GM21786 (cell line): ENCODE measurements around the gene DRC7.

Experiments
- ATAC-seq: cut with Tn5 transposase; IDR thresholded peaks from one replicate; pipeline ENCODE4 v1.9.1; 2021; ENCODE audit not compliant: unreplicated experiment

DRC7 gene

DNA sequence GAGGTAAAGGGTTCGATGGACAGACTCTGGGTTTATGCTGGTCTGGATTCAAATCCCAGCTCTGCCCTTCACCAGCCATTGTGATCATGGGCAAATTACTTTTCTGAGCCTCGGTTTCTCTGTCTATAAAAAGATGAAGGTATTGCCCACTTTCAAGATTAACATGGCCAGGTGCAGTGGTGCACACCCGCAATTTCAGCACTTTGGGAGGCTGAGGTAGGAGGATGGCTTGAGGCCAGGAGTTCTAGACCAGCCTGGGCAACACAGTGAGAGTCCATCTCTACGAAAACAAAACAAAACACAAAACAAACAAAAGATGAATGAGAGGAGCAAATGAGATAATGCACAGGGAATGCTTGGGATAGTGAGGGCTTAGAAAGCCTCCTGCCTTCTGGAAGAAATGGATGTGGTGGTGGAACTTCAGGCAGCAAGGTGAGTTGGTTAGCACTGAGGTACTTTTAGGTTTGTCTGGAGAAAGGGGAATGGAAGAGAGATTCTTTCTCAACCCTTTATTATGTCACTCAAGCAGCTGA lies 18.0 kb upstream of the DRC7 start:
- no peak for ATAC-seq

DNA sequence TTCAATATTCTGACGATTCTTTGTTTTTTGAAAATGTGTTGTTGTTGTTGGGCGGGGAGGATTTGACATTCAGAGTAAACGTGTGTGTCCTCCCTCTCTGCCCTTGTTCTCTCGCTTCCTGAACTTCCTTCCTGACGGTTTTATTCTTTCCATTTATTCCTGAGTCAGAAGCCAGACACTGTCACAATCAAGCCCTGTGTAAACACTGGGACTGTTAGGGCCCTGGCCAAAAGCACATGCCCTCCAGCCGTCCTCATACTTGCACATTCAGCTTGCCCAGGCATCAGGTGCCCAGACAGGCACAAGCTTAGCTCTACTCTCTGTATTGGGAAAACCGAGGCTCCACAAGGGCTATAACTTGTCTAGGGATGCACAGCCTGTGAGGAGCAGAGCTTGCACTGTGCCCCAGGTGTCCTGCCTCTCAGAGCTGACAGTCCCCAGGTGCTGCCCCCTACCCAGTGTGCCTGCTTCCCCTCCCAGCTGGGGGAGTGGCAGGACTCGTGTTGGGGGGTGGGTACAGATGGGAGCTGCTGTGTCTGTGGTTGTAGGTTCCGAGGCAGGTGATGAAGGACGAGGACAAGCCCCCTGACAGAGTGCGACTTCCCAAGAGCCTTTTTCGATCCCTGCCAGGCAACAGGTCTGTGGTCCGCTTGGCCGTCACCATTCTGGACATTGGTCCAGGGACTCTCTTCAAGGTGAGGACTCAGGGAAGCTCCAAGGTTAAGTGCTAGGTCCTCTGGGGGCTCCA lies 16.8 kb upstream of the DRC7 start:
- no peak for ATAC-seq

DNA sequence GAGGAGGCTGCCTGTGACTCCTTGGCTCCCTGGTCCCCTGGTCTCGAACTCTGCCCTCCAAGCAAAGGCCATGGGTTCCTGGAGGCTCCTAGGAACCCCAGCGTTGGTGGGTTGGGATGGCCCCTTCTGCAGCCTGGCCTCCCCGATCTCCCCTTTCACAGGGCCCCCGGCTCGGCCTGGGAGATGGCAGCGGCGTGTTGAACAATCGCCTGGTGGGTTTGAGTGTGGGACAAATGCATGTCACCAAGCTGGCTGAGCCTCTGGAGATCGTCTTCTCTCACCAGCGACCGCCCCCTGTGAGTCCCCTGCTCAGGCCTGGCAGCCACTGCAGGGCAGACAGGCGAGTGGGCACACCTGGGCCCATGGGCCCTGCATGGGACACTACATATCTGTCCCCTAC lies 15.6 kb upstream of the DRC7 start:
- ATAC-seq = no peak

DNA sequence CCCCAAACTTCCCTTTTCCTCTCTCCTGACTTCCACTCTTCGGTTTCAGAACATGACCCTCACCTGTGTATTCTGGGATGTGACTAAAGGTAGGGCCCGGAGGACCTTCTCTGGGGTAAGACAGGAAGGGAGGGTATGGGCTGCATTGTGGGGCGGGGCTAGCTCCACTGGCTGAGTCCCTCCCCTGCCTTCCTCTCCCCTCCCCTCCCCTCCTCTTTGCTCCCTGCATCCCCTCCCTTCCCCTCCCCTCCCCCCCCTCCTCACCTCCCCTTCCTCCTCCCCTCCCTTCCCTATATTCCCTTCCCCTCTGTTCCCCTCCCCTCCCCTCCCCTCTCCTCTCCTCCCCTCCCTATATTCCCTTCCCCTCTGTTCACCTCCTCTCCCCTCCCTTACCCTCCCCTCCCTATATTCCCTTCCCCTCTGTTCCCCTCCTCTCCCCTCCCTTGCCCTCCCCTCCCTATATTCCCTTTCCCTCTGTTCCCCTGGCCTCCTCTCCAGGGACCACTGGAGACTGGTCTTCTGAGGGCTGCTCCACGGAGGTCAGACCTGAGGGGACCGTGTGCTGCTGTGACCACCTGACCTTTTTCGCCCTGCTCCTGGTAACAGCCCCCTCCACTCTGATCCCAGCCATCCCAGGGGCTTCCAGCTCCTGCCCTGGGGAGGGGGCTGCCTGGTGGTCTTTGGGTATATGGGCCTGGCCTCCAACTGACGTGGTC lies 14.7 kb upstream of the DRC7 start:
- no peak for ATAC-seq

DNA sequence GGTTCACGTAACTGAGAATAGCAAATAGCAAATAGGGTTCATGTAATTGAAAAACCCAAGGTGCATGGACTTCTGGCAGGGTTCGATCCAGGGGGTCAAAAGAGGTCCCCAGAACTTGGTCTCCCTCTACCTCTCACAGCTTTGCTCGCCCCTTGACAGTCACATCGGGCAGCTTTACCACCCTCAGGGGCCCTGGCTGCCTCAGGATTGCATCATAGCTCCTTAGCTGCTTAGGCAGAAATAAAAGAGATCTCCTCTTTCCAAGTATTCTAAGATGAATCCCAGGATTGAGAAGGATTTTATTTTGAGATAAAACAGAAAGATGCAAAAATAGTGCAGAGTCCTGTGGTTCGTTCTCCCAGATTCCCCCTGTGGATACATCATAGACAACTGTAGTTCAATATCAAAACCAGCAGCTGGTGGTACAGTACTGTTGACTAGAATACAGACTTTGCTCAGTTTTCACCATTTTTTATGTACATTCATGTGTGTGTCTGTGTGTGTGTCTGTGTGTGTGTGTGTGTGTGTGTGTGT lies 13.7 kb upstream of the DRC7 start:
- ATAC-seq = no peak

DNA sequence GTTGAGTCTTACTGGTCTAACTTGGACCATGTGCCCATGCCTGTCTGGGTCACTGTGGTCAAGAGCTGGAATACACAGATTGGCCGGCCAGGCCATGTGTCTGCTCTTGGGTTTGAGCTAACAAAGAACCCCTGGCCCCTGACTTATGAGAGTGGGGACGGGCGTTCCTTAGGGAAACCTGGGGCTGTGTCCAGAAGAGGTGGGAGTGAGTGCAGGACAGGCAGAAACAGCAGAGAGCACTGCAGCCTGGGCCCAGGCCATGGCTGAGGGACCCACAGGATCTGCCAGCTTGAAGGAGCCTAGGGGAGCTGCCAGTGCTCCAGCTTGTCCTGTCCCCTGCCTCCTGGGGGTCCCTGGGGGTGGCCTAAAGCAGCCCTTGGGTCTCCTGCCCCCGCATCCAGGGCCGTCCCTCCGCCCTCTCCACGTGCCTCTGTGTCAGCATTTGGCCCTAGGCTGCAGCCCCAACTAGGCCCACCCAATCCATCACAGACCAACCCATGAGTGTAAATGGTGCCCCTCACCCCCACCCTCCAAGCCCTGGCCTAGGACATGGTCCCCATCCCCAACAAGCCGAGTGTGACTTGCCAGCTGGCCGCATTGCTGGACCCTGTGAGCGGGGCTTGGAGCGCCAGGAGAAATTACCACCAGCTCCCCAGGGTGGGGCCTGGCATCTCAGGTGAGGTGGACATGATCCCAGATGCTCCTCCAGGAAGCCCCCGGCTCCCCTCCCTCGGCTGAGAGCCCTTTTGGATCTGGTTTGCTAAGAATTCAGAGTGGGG lies 12.5 kb upstream of the DRC7 start:
- no peak for ATAC-seq

DNA sequence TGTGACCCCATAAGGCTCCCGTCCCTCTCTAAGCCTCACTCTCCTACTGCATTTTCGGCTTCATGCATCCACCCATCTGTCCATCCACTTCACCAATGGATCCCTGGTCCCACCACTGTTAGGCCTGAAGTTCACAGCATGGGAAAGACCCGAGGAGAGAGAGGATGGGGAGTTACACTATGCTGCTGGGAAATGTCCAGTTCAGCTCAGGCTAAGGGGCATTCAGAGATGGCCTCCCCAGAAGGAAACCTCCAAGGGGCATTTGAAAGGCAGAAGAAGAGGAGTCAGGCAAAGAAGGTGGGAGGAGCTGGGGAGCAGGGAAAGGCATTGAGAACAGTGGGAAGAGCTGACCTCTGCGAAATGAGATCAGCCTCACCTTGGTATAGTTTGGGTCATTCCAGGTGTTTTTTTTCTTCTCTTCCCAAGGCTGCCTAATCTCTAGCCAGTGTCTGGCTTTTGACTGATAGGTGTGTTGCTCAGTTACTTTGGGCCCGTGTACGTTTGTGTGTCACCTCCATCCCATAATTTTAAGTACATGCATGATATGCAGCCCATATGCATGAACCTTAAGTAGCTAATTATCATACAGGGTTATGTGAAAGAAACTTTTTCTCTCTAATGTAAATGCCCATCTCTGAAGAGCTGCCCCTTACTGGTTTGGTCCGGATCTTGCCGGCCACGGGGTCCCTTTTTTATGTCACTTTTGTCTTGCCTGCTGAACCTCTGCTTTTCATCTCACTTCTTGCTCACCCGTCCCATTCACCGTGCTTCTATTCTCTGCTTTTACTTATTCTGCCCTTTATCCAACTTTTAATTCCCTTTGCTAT lies 11.6 kb upstream of the DRC7 start:
- no peak for ATAC-seq

DNA sequence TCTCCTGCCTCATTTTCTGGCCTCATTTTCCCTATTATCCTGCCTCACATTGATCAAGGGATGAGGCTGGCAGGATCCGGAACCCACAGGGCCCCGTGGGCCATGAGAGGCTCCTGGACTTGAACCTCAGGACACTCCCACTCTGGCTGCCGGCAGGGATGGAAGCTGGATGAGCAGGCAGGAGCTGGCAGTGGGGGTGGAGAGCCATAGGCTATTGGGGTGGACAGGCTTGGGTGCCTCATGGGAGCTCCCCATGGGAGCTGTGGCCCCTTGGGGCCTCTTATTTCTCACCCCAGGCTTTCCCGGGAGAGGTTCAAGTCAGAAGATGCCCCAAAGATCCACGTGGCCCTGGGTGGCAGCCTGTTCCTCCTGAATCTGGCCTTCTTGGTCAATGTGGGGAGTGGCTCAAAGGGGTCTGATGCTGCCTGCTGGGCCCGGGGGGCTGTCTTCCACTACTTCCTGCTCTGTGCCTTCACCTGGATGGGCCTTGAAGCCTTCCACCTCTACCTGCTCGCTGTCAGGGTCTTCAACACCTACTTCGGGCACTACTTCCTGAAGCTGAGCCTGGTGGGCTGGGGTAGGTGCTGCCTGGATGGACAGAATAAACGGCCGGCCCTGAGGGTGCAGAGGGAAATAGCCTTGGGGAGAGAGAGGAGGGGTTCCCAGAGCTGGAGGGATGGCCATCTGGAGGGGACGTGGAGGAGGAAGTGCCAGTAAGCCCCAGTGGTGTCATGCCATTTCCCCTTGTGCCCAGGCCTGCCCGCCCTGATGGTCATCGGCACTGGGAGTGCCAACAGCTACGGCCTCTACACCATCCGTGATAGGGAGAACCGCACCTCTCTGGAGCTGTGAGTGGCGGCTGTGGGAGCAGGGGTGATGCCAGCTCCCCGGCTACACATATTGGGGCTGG lies 10.7 kb upstream of the DRC7 start:
- ATAC-seq = no peak

DNA sequence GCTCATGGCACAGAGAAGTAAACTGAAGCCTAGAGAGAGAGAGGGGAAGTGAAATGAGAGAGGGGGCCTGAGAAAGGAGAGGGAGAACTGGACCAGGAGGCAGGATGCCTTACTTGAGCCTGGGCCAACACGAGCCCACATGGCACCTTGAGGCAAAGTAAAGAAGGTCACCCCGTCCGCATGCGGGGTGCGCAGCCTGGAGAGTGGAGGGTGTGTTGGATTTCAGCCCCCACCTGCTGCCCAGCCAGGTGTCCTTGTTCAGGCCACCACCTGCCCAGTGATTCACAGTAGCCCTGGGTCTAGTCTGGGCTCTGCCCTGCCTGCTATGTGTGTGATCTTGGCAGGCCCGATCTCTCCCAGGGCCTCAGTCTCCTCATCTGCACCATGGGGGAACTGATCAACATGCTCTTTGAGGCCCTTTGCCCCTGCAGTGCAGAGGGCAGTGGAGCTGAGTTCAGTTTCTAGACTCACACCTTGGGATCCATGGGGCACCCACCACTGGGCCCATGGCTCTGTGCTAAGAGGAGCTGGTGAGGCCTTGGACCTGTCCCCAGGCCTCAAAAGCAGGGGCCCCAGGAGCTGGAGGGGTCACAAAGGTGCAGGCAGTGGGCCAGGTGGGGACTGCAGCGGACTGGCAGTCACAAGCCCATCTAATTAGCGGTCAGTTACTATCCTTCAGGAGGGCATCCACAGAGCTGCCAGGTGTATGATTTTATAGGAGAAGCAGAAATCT lies 9.8 kb upstream of the DRC7 start:
- no peak for ATAC-seq

DNA sequence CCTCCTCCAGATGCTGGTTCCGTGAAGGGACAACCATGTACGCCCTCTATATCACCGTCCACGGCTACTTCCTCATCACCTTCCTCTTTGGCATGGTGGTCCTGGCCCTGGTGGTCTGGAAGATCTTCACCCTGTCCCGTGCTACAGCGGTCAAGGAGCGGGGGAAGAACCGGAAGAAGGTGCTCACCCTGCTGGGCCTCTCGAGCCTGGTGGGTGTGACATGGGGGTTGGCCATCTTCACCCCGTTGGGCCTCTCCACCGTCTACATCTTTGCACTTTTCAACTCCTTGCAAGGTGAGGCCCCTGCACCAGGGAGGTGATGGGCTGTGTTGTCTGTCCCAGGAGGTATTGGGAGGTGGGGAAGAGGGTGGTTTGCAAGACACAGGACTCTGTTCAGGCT lies 9.0 kb upstream of the DRC7 start:
- no peak for ATAC-seq

DNA sequence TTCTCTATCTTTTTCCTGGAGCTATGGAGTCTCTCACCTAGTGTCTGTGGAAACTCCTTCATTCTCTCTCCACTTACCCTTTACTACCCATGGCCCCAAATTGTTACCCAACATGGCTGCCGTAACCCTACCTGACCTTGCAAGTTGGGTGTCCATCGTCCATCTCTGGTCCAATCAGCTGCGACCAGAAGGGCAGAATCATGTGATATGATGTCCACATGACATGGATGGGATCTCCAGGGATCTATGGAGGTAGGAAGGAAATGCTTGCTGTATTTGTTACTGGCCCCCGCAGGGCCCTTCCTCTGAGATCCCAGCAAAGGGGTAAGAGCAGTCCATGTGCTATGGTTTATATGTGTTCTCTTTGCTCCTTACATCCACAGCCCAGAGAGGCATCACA lies 8.0 kb upstream of the DRC7 start:
- no peak for ATAC-seq

DNA sequence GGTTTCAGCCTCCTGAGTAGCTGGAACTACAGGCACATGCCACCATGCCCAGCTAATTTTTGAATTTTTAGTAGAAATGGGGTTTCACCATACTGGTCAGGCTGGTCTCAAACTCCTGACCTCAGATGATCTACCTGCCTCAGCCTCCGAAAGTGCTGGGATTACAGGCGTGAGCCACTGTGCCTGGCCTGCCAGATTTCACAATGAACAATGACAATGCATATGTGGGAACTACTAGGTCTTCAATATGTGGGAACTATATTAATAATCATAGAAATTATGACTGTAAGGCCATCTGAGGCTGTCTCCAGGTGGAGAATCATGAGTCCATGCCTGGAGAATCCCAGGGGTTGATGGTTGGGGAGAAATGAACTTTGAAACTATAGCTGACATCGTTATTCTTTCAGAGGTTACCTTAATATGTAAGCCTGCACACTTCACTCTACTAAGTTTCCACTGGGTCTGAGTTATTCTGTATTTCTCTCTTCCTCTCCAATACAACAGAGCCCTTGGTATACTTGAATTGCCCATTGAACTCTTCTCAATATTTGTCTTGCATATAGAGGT lies 7.2 kb upstream of the DRC7 start:
- no peak for ATAC-seq

DNA sequence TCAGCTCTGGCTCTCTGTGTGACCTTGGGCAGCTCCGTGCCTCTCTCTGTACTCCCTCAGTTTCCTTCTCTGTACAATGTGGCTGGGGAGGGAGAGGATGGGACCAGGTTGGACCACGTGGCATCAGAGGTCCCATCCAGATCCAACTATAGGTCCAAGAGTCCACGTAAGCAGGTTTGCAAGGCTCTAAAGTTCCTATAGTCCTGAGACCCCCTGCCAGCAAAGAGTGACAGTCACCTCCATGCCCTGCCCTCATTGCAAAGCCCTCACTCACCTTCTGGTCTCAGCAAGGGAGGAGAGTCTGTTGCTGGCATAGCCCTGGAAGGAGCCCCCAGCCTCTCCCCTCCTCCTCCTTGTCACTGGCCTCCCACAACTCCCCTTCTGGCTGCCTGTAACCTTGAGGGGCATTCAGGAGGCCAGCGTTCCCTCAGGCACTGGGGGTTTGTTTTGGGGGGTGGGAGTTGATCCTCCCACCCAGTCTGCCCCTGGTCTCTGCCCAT lies 6.1 kb upstream of the DRC7 start:
- no peak for ATAC-seq

DNA sequence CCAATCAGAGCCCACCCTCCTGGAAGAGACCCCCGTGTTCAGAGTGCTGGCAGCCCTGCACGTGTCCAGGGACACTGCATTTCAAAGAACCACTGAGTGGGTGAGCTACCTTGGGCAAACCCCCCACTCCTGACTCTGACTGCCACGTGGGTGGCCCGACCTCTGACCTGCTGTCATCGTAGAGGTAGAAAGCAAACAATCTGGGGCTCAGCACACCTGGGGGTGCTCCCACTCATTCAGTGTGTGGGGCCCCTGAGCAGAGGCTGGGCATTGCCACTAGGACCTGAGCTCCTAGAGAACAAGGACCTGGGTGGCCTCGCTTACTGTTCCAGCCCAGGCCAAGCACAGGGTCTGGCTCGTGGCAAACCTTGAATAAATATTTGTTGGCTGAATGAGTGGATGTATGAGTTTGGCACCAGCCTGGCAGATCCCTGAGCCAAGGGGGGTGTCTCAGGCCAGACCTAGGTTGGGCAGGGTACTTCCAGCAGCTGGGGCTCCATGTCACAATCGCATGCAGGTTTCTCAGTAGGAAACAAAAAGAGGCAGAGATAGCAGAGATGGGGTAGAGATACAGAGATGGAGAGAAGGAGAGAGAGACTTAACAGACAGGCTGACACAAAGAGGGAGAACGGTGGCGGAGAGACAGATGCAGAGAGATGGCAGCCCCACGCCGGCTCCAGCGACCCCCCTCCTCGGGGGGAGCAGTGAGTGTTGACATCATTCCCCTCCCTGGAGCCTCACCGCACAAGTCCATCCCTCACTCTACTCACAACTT lies 5.4 kb upstream of the DRC7 start:
- no peak for ATAC-seq

DNA sequence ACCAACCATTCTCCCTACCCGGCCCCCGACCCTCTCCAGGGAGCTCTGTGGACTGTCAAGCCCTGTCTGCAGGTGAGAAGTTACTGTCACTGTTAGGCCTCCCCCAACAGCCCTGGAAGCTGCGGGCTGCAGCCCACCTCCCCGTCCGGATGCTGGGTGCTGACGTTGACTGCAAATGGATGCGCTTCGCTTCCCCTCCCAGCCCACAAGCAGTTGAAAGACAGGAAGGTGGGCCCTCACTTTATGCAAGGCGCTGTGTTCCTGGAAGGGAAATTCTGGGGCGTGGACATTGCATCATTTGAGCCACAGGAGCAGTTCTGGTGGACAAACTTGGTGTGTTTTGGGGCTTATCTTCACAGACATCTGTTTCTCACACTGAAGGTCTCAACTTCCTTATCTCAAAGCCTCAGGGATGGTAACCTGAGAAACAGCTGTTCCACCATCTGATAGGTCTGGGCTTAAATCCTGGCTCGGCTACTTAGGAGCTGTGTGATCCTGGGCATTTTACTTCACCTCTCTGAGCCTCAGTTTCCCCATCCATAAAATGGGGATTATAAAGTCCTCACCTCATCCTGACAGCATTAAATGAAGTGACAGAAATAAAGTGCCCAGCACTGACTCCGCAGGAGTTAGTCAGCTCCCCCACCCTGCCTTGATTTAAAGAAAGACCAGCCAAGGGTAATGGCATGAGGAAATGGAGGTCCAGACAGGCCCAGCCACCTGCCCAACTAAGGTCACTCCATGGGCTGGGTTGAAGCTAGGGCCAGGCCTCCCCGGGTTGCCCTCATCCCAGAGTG lies 4.6 kb upstream of the DRC7 start:
- ATAC-seq = peak; percentile 70

DNA sequence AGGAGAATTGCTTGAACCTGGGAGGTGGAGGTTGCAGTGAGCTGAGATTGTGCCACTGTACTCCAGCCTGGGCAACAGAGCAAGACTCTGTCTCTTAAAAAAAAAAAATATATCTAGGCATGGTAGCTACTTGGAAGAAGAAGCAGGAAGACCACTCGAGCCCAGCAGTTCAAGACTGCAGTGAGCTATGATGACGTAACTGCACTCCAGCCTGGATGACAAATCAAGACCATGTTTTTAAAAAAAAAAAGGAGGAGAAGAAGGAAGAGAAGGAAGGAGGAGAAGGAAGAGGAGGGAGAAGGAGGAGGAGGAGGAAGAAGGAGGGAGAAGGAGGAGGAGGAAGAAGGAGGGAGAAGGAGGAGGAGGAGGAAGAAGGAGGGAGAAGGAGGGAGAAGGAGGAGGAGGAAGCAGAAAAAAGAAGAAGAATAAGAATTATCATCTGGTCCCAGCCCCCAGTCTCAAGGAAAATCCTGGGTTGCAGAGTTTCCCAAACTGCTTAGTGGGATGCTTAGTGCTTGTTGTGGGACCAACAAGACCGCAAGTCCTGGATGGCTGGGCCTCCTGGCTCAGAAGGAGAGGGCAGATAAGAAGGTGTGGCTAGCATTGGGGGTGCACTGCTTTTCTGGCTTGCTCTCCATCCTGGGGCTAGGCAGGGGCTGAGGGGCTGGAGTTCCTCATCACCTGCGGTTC lies 3.7 kb upstream of the DRC7 start:
- ATAC-seq = no peak
